ENCODE data around the gene ADGRF5. TPM values are rescaled to one million over a fixed set of nuclear protein-coding genes. Genes with fewer than 3 reads are reported as not detected.
A peak's percentile ranks its signal among the peaks of the same experiment; 100 is the strongest.
"Not testable (repeated sequence)": the region's sequence is repeated elsewhere in the genome, so short reads cannot be mapped to it uniquely, and the experiment has no call there.

The ADGRF5 gene
- total RNA-seq, 2 donors from 2014 or later, result 1.8 to 3.3 TPM

DNA sequence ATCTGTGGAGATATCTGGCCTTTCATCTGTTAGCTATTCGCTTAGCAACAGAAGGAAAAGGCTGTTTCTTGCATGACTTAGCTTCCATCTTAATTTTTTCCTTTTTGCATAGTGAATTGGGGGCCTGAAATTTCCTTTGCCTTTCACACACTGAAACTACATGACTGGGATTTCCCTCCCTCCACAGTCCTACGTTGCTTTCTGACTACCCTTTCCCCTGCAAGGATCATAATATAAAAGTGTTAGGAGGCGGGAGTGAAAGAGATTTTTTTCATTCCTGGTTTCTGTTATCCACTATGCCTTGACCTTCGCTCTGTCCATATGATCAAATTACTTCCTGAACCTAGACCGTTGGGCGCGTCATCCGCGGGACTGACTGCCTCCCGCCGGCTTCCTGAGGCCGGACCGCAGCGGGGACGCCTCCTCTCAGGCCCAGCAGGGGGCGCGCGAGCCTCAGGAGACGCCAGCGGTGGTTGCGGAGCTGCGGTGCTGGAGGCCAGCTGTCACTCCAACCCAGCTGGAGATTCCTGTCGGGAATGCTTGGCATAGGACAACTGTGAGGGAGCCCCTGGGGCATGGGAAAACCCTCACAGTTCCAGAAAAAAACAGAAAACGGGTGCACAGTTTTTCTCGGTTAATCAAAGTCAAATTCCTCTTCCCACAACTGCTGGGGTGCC is 72.9 kb downstream of the ADGRF5 start:
- DNase-seq, result peak; percentile 91
- Histone ChIP-seq H3K27ac (no peak overlapping the region), H3K4me3 (no peak overlapping the region), H3K36me3 (no peaks in the 10 kb centered on the region), H3K4me1 (peaks cover 3% of the 10 kb centered on the region), H3K9ac (ENCODE audit: low read depth in 2 of 2, low read length in 2 of 2) (no peak overlapping the region), H3K9me3 (no peaks in the 10 kb centered on the region), H3K27me3 (no peaks in the 10 kb centered on the region)
- intact Hi-C loops (cut with DNase I), result loop anchor here (10.0 kb wide), 1 partner anchor 456 kb away; the partner anchor contains the start of gene TNFRSF21
- TF ChIP-seq CTCF (IDR thresholded peaks at IDR 0.05), result peak; percentile 93

- Histone ChIP-seq H3K4me3 (no peak overlapping the region), H3K9ac (ENCODE audit: low read depth in 2 of 2, low read length in 2 of 2) (no peak overlapping the region), H3K27ac (no peak overlapping the region), H3K9me3 (no peaks in the 10 kb centered on the region), H3K4me1 (peaks cover 3% of the 10 kb centered on the region), H3K36me3 (no peaks in the 10 kb centered on the region), H3K27me3 (no peaks in the 10 kb centered on the region)
- no peak for DNase-seq
- TF ChIP-seq CTCF (IDR thresholded peaks at IDR 0.05), result no peak
- intact Hi-C loops (cut with DNase I), result loop anchor here (10.0 kb wide), 1 partner anchor 460 kb away; the partner anchor contains the start of gene TNFRSF21
Measured at GRCh38 chr6:46845126-46845525, 76.6 kb downstream of the ADGRF5 start.

DNA sequence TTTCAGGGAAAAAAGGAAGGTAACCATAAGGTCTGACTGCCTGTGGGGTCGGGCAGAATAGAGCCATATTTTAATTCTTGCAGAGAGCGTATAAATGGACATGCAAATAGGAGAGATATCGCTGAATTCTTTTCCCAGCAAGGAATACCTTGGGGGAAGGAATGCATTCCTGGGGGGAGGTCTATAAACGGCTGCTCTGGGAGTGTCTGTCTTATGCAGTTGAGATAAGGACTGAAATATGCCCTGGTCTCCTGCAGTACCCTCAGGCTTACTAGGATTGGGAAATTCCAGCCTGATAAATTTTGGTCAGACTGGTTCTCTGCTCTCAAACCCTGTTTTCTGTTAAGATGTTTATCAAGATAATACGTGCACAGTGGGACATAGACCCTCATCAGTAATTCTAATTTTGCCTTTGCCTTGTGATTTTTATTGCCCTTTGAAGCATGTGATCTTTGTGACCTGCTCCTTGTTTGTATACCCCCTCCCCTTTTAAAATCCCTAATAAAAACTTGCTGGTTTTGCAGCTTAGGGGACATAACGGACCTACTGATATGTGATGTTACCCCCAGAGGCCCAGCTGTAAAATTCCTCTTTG is 79.4 kb downstream of the ADGRF5 start:
- not testable (repeated sequence) for H3K4me3 ChIP-seq; H3K27me3 ChIP-seq; H3K9ac ChIP-seq (ENCODE audit: low read depth in 2 of 2, low read length in 2 of 2); H3K9me3 ChIP-seq; H3K36me3 ChIP-seq; H3K27ac ChIP-seq; DNase-seq; H3K4me1 ChIP-seq
- intact Hi-C loops (cut with DNase I), result loop anchor here (10.0 kb wide), 1 partner anchor 462 kb away; the partner anchor contains the start of gene TNFRSF21

GRCh38 chr6:46838033-46838432 is 83.7 kb downstream of the ADGRF5 start:
- no peaks in the 10 kb centered on the region for H3K9me3 ChIP-seq
- no peak overlapping the region for H3K27ac ChIP-seq
- no peak overlapping the region for H3K4me3 ChIP-seq
- H3K36me3 ChIP-seq, result no peaks in the 10 kb centered on the region
- no peak for TF ChIP-seq CTCF (IDR thresholded peaks at IDR 0.05)
- no peaks in the 10 kb centered on the region for H3K4me1 ChIP-seq
- H3K27me3 ChIP-seq, result no peaks in the 10 kb centered on the region
- DNase-seq, result no peak
- H3K9ac ChIP-seq (ENCODE audit: low read depth in 2 of 2, low read length in 2 of 2), result no peak overlapping the region
- intact Hi-C loops (cut with DNase I), result no loop called here

DNA sequence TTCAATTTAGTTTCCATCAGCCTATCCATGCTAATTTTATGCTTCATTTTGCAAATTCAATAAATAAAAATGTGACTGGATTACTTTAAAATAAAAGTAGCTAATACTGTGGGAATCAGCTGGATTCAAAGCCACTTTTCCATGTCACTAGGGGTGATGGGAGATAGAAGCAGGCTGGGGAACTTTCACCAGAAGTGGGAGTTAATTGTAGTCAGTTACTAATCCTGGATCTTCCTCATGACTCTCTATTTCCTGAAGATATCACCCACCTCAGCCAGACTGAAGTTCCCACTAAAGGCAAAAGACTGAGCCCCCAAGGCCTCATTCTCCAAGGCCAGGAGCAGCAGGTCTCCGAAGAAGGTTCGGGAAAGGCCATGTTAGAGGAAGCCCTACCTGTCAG is 86.7 kb downstream of the ADGRF5 start:
- H3K36me3 ChIP-seq; H3K27me3 ChIP-seq; H3K4me3 ChIP-seq; H3K9ac ChIP-seq (ENCODE audit: low read depth in 2 of 2, low read length in 2 of 2); H3K27ac ChIP-seq; intact Hi-C loops (cut with DNase I); DNase-seq; H3K9me3 ChIP-seq; H3K4me1 ChIP-seq: not testable (repeated sequence)

DNA sequence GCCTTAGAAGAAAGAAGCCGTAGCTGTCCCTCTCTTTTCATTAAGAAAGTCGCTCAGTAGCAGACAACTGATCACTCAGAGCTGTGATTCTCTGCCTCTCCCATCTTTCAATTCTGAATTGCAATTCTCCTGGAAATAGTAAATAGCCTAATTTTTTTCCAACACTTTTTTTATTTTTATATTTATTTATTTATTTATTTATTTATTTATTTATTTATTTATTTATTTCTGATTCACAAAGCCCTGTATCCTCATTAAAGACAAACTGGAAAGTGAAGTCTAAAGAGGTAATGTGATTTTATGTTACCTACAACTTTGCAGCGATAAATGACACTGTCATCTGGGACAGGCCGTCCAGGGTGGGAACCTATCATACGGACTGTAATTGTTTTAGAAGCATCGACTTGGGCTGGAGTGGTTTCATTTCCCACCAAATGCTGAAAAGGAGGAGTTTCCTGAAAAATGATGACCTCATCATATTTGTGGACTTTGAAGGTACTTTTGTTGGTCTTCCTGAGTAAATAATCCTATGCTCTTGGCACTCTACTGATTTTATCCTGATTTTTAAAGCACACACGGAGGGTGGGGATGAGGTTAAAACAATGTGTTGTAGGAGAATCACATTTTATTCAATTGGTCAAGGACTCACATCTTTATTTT is 87.4 kb downstream of the ADGRF5 start:
- H3K9ac ChIP-seq (ENCODE audit: low read depth in 2 of 2, low read length in 2 of 2); H3K4me3 ChIP-seq; H3K27ac ChIP-seq; H3K36me3 ChIP-seq; H3K27me3 ChIP-seq; DNase-seq; H3K4me1 ChIP-seq; H3K9me3 ChIP-seq; intact Hi-C loops (cut with DNase I): not testable (repeated sequence)

GRCh38 chr6:46832816-46833215 is 88.9 kb downstream of the ADGRF5 start:
- H3K9me3 ChIP-seq, result no peaks in the 10 kb centered on the region
- intact Hi-C loops (cut with DNase I), result no loop called here
- no peak overlapping the region for H3K9ac ChIP-seq (ENCODE audit: low read depth in 2 of 2, low read length in 2 of 2)
- no peak overlapping the region for H3K27ac ChIP-seq
- no peaks in the 10 kb centered on the region for H3K27me3 ChIP-seq
- DNase-seq, result no peak
- no peaks in the 10 kb centered on the region for H3K36me3 ChIP-seq
- H3K4me1 ChIP-seq, result no peaks in the 10 kb centered on the region
- no peak for TF ChIP-seq CTCF (IDR thresholded peaks at IDR 0.05)
- H3K4me3 ChIP-seq, result no peak overlapping the region

All from colonic mucosa (tissue), 4 donors.